ENCODE results near the gene ARHGAP15.

The ARHGAP15 gene

GRCh38 chr2:143514413-143514812 is 385.2 kb downstream of the ARHGAP15 start:
- DNase-seq, result no peak
- TF ChIP-seq GATA1 (IDR thresholded peaks at IDR 0.05; ENCODE audit: low read depth, low read length) (no peak), POLR2A (IDR thresholded peaks at IDR 0.05; ENCODE audit: low read length) (no peak)

- DNase-seq, result no peak
- no peak for TF ChIP-seq GATA1 (IDR thresholded peaks at IDR 0.05; ENCODE audit: low read depth, low read length)
- no peak for TF ChIP-seq POLR2A (IDR thresholded peaks at IDR 0.05; ENCODE audit: low read length)
Measured at GRCh38 chr2:143515318-143515717, 386.1 kb downstream of the ARHGAP15 start.

- no peak for DNase-seq
- no peak for TF ChIP-seq GATA1 (IDR thresholded peaks at IDR 0.05; ENCODE audit: low read depth, low read length)
- no peak for TF ChIP-seq POLR2A (IDR thresholded peaks at IDR 0.05; ENCODE audit: low read length)
Measured at GRCh38 chr2:143519521-143519920, 390.3 kb downstream of the ARHGAP15 start.

- DNase-seq, result no peak
- TF ChIP-seq POLR2A (IDR thresholded peaks at IDR 0.05; ENCODE audit: low read length) (no peak), GATA1 (IDR thresholded peaks at IDR 0.05; ENCODE audit: low read depth, low read length) (no peak)
Measured at GRCh38 chr2:143521396-143521795, 392.2 kb downstream of the ARHGAP15 start.

- TF ChIP-seq GATA1 (IDR thresholded peaks at IDR 0.05; ENCODE audit: low read depth, low read length), result no peak
- TF ChIP-seq POLR2A (IDR thresholded peaks at IDR 0.05; ENCODE audit: low read length), result no peak
- no peak for DNase-seq
Measured at GRCh38 chr2:143522699-143523098, 393.5 kb downstream of the ARHGAP15 start.

- TF ChIP-seq POLR2A (IDR thresholded peaks at IDR 0.05; ENCODE audit: low read length) (no peak), GATA1 (IDR thresholded peaks at IDR 0.05; ENCODE audit: low read depth, low read length) (no peak)
Measured at GRCh38 chr2:143524119-143524553, 394.9 kb downstream of the ARHGAP15 start.

GRCh38 chr2:143524559-143525401 is 395.6 kb downstream of the ARHGAP15 start:
- no peak for DNase-seq

More at GRCh38 chr2:143524119-143524553, 394.9 kb downstream of the ARHGAP15 start:
- DNase-seq, result no peak

GRCh38 chr2:143525402-143525860 is 396.2 kb downstream of the ARHGAP15 start:
- TF ChIP-seq POLR2A (IDR thresholded peaks at IDR 0.05; ENCODE audit: low read length) (no peak), GATA1 (IDR thresholded peaks at IDR 0.05; ENCODE audit: low read depth, low read length) (no peak)
- no peak for DNase-seq

More at GRCh38 chr2:143524559-143525401, 395.6 kb downstream of the ARHGAP15 start:
- TF ChIP-seq GATA1 (IDR thresholded peaks at IDR 0.05; ENCODE audit: low read depth, low read length), result no peak
- no peak for TF ChIP-seq POLR2A (IDR thresholded peaks at IDR 0.05; ENCODE audit: low read length)

GRCh38 chr2:143526498-143526897 is 397.3 kb downstream of the ARHGAP15 start:
- DNase-seq, result no peak
- TF ChIP-seq GATA1 (IDR thresholded peaks at IDR 0.05; ENCODE audit: low read depth, low read length) (no peak), POLR2A (IDR thresholded peaks at IDR 0.05; ENCODE audit: low read length) (no peak)

- DNase-seq, result no peak
- TF ChIP-seq POLR2A (IDR thresholded peaks at IDR 0.05; ENCODE audit: low read length) (no peak), GATA1 (IDR thresholded peaks at IDR 0.05; ENCODE audit: low read depth, low read length) (no peak)
Measured at GRCh38 chr2:143528021-143528420, 398.8 kb downstream of the ARHGAP15 start.

GRCh38 chr2:143529118-143529720 is 400.0 kb downstream of the ARHGAP15 start:
- no peak for DNase-seq
- no peak for TF ChIP-seq GATA1 (IDR thresholded peaks at IDR 0.05; ENCODE audit: low read depth, low read length)

- DNase-seq, result no peak
- TF ChIP-seq GATA1 (IDR thresholded peaks at IDR 0.05; ENCODE audit: low read depth, low read length) (no peak), POLR2A (IDR thresholded peaks at IDR 0.05; ENCODE audit: low read length) (no peak)
Measured at GRCh38 chr2:143530758-143531157, 401.5 kb downstream of the ARHGAP15 start.

GRCh38 chr2:143532061-143532460 is 402.8 kb downstream of the ARHGAP15 start:
- DNase-seq, result no peak
- TF ChIP-seq POLR2A (IDR thresholded peaks at IDR 0.05; ENCODE audit: low read length) (no peak), GATA1 (IDR thresholded peaks at IDR 0.05; ENCODE audit: low read depth, low read length) (no peak)

GRCh38 chr2:143533846-143534245 is 404.6 kb downstream of the ARHGAP15 start:
- TF ChIP-seq GATA1 (IDR thresholded peaks at IDR 0.05; ENCODE audit: low read depth, low read length), result no peak
- no peak for TF ChIP-seq POLR2A (IDR thresholded peaks at IDR 0.05; ENCODE audit: low read length)
- DNase-seq, result no peak

All from erythroblast (primary cell).